HepG2 (cell line): Measurements from ENCODE around the gene ZNF652. TPM values are rescaled to one million over a fixed set of nuclear protein-coding genes. Genes with fewer than 3 reads are reported as not detected.

Source experiments
- ATAC-seq: fragments of 200-7000 bp; cut with Tn5 transposase; 3 replicates; pipeline ENCODE4 v1.9.1; 2020; ENCODE audit warnings: mild to moderate bottlenecking, moderate library complexity
- BruUV-seq: library from RNA; stranded (reverse); fragments of 400-500 nt; replicated peaks from 2 replicates; lab custom pipeline; 2021; lab: Mats Ljungman, UMichigan
- CTCF ChIA-PET: fragments of 300-600 bp; formaldehyde crosslinking; extraction: SDS; loops from one replicate; lab custom pipeline; 2021; ENCODE audit warnings: low total read pairs, inconsistent platforms, low intra/inter-chr PET ratio; lab: Yijun Ruan, JAX
- POLR2A ChIA-PET: fragments of 350-600 bp; sonication (Branson Sonifier 250); formaldehyde crosslinking; loops from one replicate; lab custom pipeline; 2020; ENCODE audit warnings: antibody characterized with exemption, inconsistent platforms; lab: Yijun Ruan, JAX
- DNase-seq: peaks from one replicate; pipeline ENCODE4 v3.0.0-alpha.2; 2015; ENCODE audit warnings: low spot score
- FAIRE-seq: peaks from 3 replicates; lab custom pipeline; 2011; peaks lifted over from hg19 to GRCh38; lab: Jason Lieb, UNC
- H2AFZ ChIP-seq: one replicate; pipeline ENCODE4 v1.6.1; 2011; ENCODE audit warnings: low read length, inconsistent platforms
- H3K27ac ChIP-seq: fragments of 300-600 bp; 3 replicates; pipeline ENCODE4 v1.8.0; 2011; ENCODE audit warnings: mixed run types, mild to moderate bottlenecking, mixed read lengths, low read length, inconsistent platforms; ENCODE audit not compliant: insufficient read depth; ENCODE audit errors: extremely low read length
- H3K27me3 ChIP-seq, 2 experiments: fragments of 200-600 bp in 1 of 2; 2 replicates in 1 of 2; 3 replicates in 1 of 2; pipeline versions ENCODE4 v1.6.0 to v1.8.0; 2011; ENCODE audit warnings: low read length in 2 of 2, mild to moderate bottlenecking in 2 of 2, moderate library complexity in 2 of 2, inconsistent platforms in 1 of 2; ENCODE audit not compliant: insufficient read depth in 2 of 2, control insufficient read depth in 1 of 2
- H3K36me3 ChIP-seq, 2 experiments: fragments of 200-600 bp in 1 of 2; replicated peaks in 1 of 2; 2 replicates in 1 of 2; 3 replicates in 1 of 2; pipeline versions ENCODE4 v1.5.1 to v1.8.0; 2011; ENCODE audit warnings: low read length in 2 of 2, inconsistent platforms in 1 of 2; ENCODE audit not compliant: insufficient read depth in 2 of 2, control insufficient read depth in 1 of 2
- H3K4me1 ChIP-seq: 2 replicates; pipeline ENCODE4 v1.5.1; 2012; ENCODE audit warnings: low read length, inconsistent platforms; ENCODE audit not compliant: insufficient read depth
- H3K4me2 ChIP-seq: 2 replicates; pipeline ENCODE4 v1.6.0; 2011; ENCODE audit warnings: low read depth, low read length, inconsistent platforms
- H3K4me3 ChIP-seq, 3 experiments: fragments of 200-600 bp in 1 of 3; sonication (generic), shearing (Covaris generic) in 1 of 3; replicated peaks in 1 of 3; 2 replicates each; pipeline ENCODE4 v1.5.1; 2011 to 2016; ENCODE audit warnings: low read length in 3 of 3, inconsistent platforms in 2 of 3, low read depth in 2 of 3, mild to moderate bottlenecking in 2 of 3, control low read depth in 1 of 3, mixed read lengths in 1 of 3; ENCODE audit not compliant: insufficient read depth in 1 of 3
- H3K79me2 ChIP-seq: one replicate; pipeline ENCODE4 v1.6.1; 2011; ENCODE audit warnings: low read length, inconsistent platforms; ENCODE audit not compliant: insufficient read depth
- H3K9ac ChIP-seq: 2 replicates; pipeline ENCODE4 v1.6.0; 2011; ENCODE audit warnings: mild to moderate bottlenecking, low read depth, low read length, inconsistent platforms; ENCODE audit not compliant: insufficient read depth
- H3K9me3 ChIP-seq: 2 replicates; pipeline ENCODE4 v1.5.1; 2012; ENCODE audit warnings: mild to moderate bottlenecking, low read length
- H4K20me1 ChIP-seq: 2 replicates; pipeline ENCODE4 v1.6.0; 2011; ENCODE audit warnings: inconsistent platforms, mild to moderate bottlenecking, low read length, moderate library complexity; ENCODE audit not compliant: insufficient read depth
- HOXD1 ChIP-seq: sonication (generic); formaldehyde crosslinking; IDR thresholded peaks from 2 replicates; pipeline ENCODE4 v1.5.0; 2020; ENCODE audit warnings: missing genetic modification reagents
- NBN ChIP-seq: fragments of 450-650 bp; conservative IDR thresholded peaks from 2 replicates; pipeline ENCODE4 v1.6.1; 2017
- PAXIP1 ChIP-seq: sonication (generic); formaldehyde crosslinking; conservative IDR thresholded peaks from 2 replicates; pipeline ENCODE4 v1.4.0; 2020; ENCODE audit warnings: mild to moderate bottlenecking, missing genetic modification reagents, moderate library complexity
- PPARG ChIP-seq: conservative IDR thresholded peaks from 2 replicates; pipeline ENCODE4 v1.6.1; 2016; ENCODE audit warnings: missing biosample characterization, missing genetic modification reagents
- ZFP90 ChIP-seq: sonication (generic); formaldehyde crosslinking; IDR thresholded peaks from 2 replicates; pipeline ENCODE4 v1.8.0; 2022; ENCODE audit warnings: missing genetic modification reagents, mild to moderate bottlenecking, inconsistent platforms, borderline replicate concordance
- ZNF784 ChIP-seq: sonication (generic); formaldehyde crosslinking; IDR thresholded peaks from 2 replicates; pipeline ENCODE4 v1.5.1; 2020; ENCODE audit warnings: missing genetic modification reagents, mild to moderate bottlenecking, borderline replicate concordance
- WGBS: methylation state at CpG from one replicate; pipeline ENCODE4 v1.1.6; 2017; ENCODE audit warnings: low lambda C conversion rate; 5-methylcytosine and 5-hydroxymethylcytosine counted together
- in situ Hi-C: cut with HindIII; loops from 2 replicates; pipeline ENCODE4 v1.10.0; 2017; ENCODE audit warnings: low pct_unique_long_range_greater_than_20kb; ENCODE audit not compliant: extremely low pct_ligation_motif_present
- intact Hi-C: fragments of 100-400 bp; cut with micrococcal nuclease; formaldehyde crosslinking; loops from one replicate; pipeline ENCODE4 v1.10.0; 2022; ENCODE audit not compliant: unreplicated experiment
- polyA plus RNA-seq, 8 experiments: library from polyadenylated mRNA; depleted of rRNA in 3 of 8; stranded (reverse) in 7 of 8; unstranded in 1 of 8; fragments of >200 nt; fragmentation: Illumina TruSeq in 4 of 8; extraction: Trizol in 4 of 8; gene quantifications; 2 replicates each; pipeline versions ENCODE4 v1.2.1 to v1.2.3, GENCODE V29; 2011 to 2016; ENCODE audit warnings: low read depth in 4 of 8, missing spikeins in 1 of 8, mixed read lengths in 1 of 8; ENCODE audit not compliant: insufficient read depth in 1 of 8
- total RNA-seq, 5 experiments: library from RNA; depleted of rRNA; stranded (reverse); fragments of >200 nt; fragmentation: Illumina TruSeq; extraction: Trizol; gene quantifications; 2 replicates each; pipeline ENCODE4 v1.2.3, GENCODE V29; 2016; ENCODE audit warnings: low read depth in 1 of 5

Gene ZNF652
- total and polyA plus RNA-seq, 2 of the 13 experiments (the other 11 are each of a cell fraction or from before 2014, with no cell fraction given): 16.2 to 30.2 TPM

GRCh38 chr17:49358641-49359247 lies 3.3 kb downstream of the ZNF652 start:
- TF ChIP-seq NBN: no peak
- no peak for TF ChIP-seq HOXD1 (CRISPR knock-in tag)
- no peak for TF ChIP-seq PAXIP1 (CRISPR knock-in tag)
- 0 out of 2 replicates have a peak, but pooled peaks have one; percentile 30 for TF ChIP-seq ZNF784 (CRISPR knock-in tag)
- no peak for TF ChIP-seq PPARG (CRISPR knock-in tag)
- TF ChIP-seq ZFP90: no peak
- H3K79me2 ChIP-seq: peaks cover 71% of the 10 kb centered on the region
- no peak overlapping the region for H3K27ac ChIP-seq
- no peak for DNase-seq
- no peaks in the 10 kb centered on the region; a peak in 1 of 5 replicates for H3K27me3 ChIP-seq
- CTCF ChIA-PET: no interaction called here
- peak overlapping the region; percentile 99; the same call in 1 of the 2 replicates for H3K4me2 ChIP-seq
- FAIRE-seq: no peak
- ATAC-seq: no peak
- no peak overlapping the region for H3K9ac ChIP-seq
- peaks cover 32% of the 10 kb centered on the region for H4K20me1 ChIP-seq
- no peaks in the 10 kb centered on the region for H3K9me3 ChIP-seq
- intact Hi-C loops: no loop called here
- POLR2A ChIA-PET: interaction anchor here (0.9 to 1.9 kb wide), 2 partner anchors 9 to 56 kb away, joined by 3 to 11 read pairs; partner anchors contain the start of gene PHB1
- no peak overlapping the region for H2AFZ ChIP-seq
- peaks cover 43% of the 10 kb centered on the region for H3K4me1 ChIP-seq
- BruUV-seq: no TSS peak
- no peaks in the 10 kb centered on the region for H3K36me3 ChIP-seq
- 86% methylated on average over 4 of the region's 4 CpGs for WGBS
- in situ Hi-C loops: no loop called here
- H3K4me3 ChIP-seq: peak overlapping the region in 1 of 3 experiments; percentile 22; a peak in 1 of 6 replicates
